Gastrocnemius medialis (tissue), 4 donors: ENCODE data around the gene NPHP1. TPM values are rescaled to one million over a fixed set of nuclear protein-coding genes. Genes with fewer than 3 reads are reported as not detected.

Experiments
- ATAC-seq, 2 donors: fragments of 150-250 bp; one replicate each; pipeline ENCODE4 v1.9.1; 2016
- DNase-seq, 2 donors: peaks; one replicate each; pipeline ENCODE4 v3.0.0-alpha.2; 2019
- H3K27ac ChIP-seq, 4 donors: fragments of 200-600 bp; sonication (generic); 1 replicate in 1 of 4; 2 replicates in 3 of 4; pipeline ENCODE4 v1.5.1; 2016 to 2018; ENCODE audit warnings: mild to moderate bottlenecking in 2 of 4, moderate library complexity in 1 of 4
- H3K27me3 ChIP-seq, 3 donors: fragments of 200-600 bp; sonication (generic) in 2 of 3; 1 replicate in 1 of 3; 2 replicates in 2 of 3; pipeline versions ENCODE4 v1.5.1 to v1.6.0; 2016 to 2019; ENCODE audit warnings: mild to moderate bottlenecking in 1 of 3, moderate library complexity in 1 of 3
- H3K36me3 ChIP-seq, 2 donors: fragments of 200-600 bp; sonication (generic) in 1 of 2; one replicate each; pipeline ENCODE4 v1.5.1; 2017 to 2018
- H3K4me1 ChIP-seq, 2 donors: fragments of 200-600 bp; sonication (generic) in 1 of 2; one replicate each; pipeline ENCODE4 v1.5.1; 2016 to 2017; ENCODE audit warnings: mild to moderate bottlenecking in 2 of 2
- H3K4me3 ChIP-seq, 4 donors: fragments of 200-600 bp; sonication (generic) in 3 of 4; 1 replicate in 1 of 4; 2 replicates in 3 of 4; pipeline ENCODE4 v1.5.1; 2016 to 2019; ENCODE audit warnings: mild to moderate bottlenecking in 2 of 4
- H3K9me3 ChIP-seq, 3 donors: fragments of 200-600 bp; sonication (generic) in 2 of 3; 1 replicate in 1 of 3; 2 replicates in 2 of 3; pipeline ENCODE4 v1.5.1; 2016 to 2019
- CTCF ChIP-seq, 5 experiments: fragments of 450-650 bp in 3 of 5; fragments of 200-600 bp in 2 of 5; sonication (generic) in 2 of 5; IDR thresholded peaks in 4 of 5; conservative IDR thresholded peaks in 1 of 5; 1 replicate in 4 of 5; 2 replicates in 1 of 5; pipeline ENCODE4 v1.5.1; 2016 to 2019; ENCODE audit warnings: antibody characterized with exemption in 5 of 5, mild to moderate bottlenecking in 3 of 5, moderate library complexity in 3 of 5
- POLR2A ChIP-seq, 2 donors: fragments of 450-650 bp; IDR thresholded peaks; one replicate each; pipeline ENCODE4 v1.6.1; 2017; ENCODE audit warnings: antibody characterized with exemption in 2 of 2, mild to moderate bottlenecking in 2 of 2, moderate library complexity in 2 of 2
- in situ Hi-C, 4 donors: fragments of 200-750 bp; cut with MboI; loops; one replicate each; pipeline versions ENCODE4 v1.15.0 to v1.8.0; 2017; ENCODE audit warnings: low sequenced_read_pairs in 4 of 4
- intact Hi-C: fragments of 100-400 bp; cut with DNase I; formaldehyde crosslinking; loops from one replicate; pipeline ENCODE4 v1.15.1; 2023; ENCODE audit warnings: low total_unique reads
- total RNA-seq, 4 donors: library from RNA; depleted of rRNA; stranded (reverse); fragments of >200 nt; gene quantifications; one replicate each; pipeline versions ENCODE4 v1.1.0 to v1.2.3, GENCODE V29; 2016

NPHP1 gene
- total RNA-seq, 4 donors from 2014 or later = 3.8 to 10.3 (median 4.6) TPM

GRCh38 chr2:110180036-110180435, 24.8 kb downstream of the NPHP1 start:
- in situ Hi-C loops (no loop called here), intact Hi-C loops (no loop called here)
- ATAC-seq (no peak), DNase-seq (no peak)
- H3K27ac ChIP-seq = peak overlapping the region; percentile 2 to 57 (median 34)
- no peaks in the 10 kb centered on the region for H3K27me3 ChIP-seq
- H3K4me1 ChIP-seq = peaks cover 24 to 28% of the 10 kb centered on the region in 2 donors
- H3K36me3 ChIP-seq = no peaks in the 10 kb centered on the region
- H3K9me3 ChIP-seq = no peaks in the 10 kb centered on the region
- no peak overlapping the region for H3K4me3 ChIP-seq
- TF ChIP-seq POLR2A (IDR thresholded peaks at IDR 0.05) (no peak), CTCF (IDR thresholded peaks at IDR 0.05 in 4 of 5, conservative IDR thresholded peaks at IDR 0.05 in 1 of 5) (no peak)

GRCh38 chr2:110173523-110173922, 31.3 kb downstream of the NPHP1 start:
- H3K27me3 ChIP-seq = no peaks in the 10 kb centered on the region
- intact Hi-C loops = no loop called here

GRCh38 chr2:110172506-110172905, 32.3 kb downstream of the NPHP1 start:
- H3K27me3 ChIP-seq = no peaks in the 10 kb centered on the region
- in situ Hi-C loops = no loop called here
- intact Hi-C loops = no loop called here
- DNase-seq (no peak), ATAC-seq (no peak)
- H3K36me3 ChIP-seq = no peaks in the 10 kb centered on the region
- peak overlapping the region in 1 of 4 donors; percentile 88 for H3K27ac ChIP-seq
- TF ChIP-seq POLR2A (IDR thresholded peaks at IDR 0.05) (no peak), CTCF (IDR thresholded peaks at IDR 0.05 in 4 of 5, conservative IDR thresholded peaks at IDR 0.05 in 1 of 5) (no peak)
- no peaks in the 10 kb centered on the region for H3K9me3 ChIP-seq
- peaks cover 22 to 29% of the 10 kb centered on the region in 2 donors for H3K4me1 ChIP-seq
- H3K4me3 ChIP-seq = no peak overlapping the region

More at GRCh38 chr2:110173523-110173922, 31.3 kb downstream of the NPHP1 start:
- TF ChIP-seq POLR2A (IDR thresholded peaks at IDR 0.05) (no peak), CTCF (IDR thresholded peaks at IDR 0.05 in 4 of 5, conservative IDR thresholded peaks at IDR 0.05 in 1 of 5) (no peak)
- ATAC-seq (no peak), DNase-seq (no peak)
- in situ Hi-C loops = no loop called here
- H3K4me1 ChIP-seq = peaks cover 18 to 28% of the 10 kb centered on the region in 2 donors
- no peak overlapping the region for H3K4me3 ChIP-seq
- no peak overlapping the region for H3K27ac ChIP-seq
- H3K9me3 ChIP-seq = no peaks in the 10 kb centered on the region
- H3K36me3 ChIP-seq = no peaks in the 10 kb centered on the region

GRCh38 chr2:110170102-110170501, 34.7 kb downstream of the NPHP1 start:
- Histone ChIP-seq H3K36me3 (no peaks in the 10 kb centered on the region), H3K27me3 (no peaks in the 10 kb centered on the region), H3K27ac (peak overlapping the region; percentile 86 to 93 (median 88)), H3K9me3 (no peaks in the 10 kb centered on the region), H3K4me1 (peaks cover 39 to 43% of the 10 kb centered on the region in 2 donors), H3K4me3 (peak overlapping the region; percentile 56 to 59 (median 58))
- intact Hi-C loops (loop anchor here (1.0 to 2.0 kb wide), 2 partner anchors 34 to 45 kb away; no protein-coding TSS in a partner anchor), in situ Hi-C loops (no loop called here)
- peak; percentile 15 to 60 for DNase-seq
- peak; percentile 88 to 92 for ATAC-seq
- no peak for TF ChIP-seq CTCF (IDR thresholded peaks at IDR 0.05 in 4 of 5, conservative IDR thresholded peaks at IDR 0.05 in 1 of 5)
- peak; percentile 23 to 66 for TF ChIP-seq POLR2A (IDR thresholded peaks at IDR 0.05)
